HG03565 (cell line): ENCODE results near the gene CDH18.

ENCODE experiments used
- ATAC-seq: cut with Tn5 transposase; IDR thresholded peaks from one replicate; pipeline ENCODE4 v1.9.1; 2021; ENCODE audit warnings: mild to moderate bottlenecking, moderate library complexity; ENCODE audit not compliant: unreplicated experiment

CDH18 gene

DNA sequence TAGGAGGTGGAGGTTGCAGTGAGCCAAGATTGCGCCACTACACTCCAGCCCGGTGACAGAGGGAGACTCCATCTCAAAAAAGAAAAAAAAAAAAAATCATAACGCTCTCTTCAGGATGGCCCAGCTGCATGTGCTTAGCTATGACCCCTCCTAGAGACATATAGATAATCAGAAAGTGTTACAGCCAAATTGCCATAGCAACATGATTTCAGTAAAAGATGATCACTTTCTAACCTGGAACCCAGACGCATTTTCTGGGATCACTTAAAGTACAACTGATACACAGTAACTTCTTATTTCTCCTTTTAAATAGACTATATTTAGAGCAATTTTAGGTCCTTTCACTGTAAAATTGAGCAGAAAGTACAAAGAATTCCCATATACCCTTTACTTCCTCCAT lies 372.9 kb downstream of the CDH18 start:
- no peak for ATAC-seq

DNA sequence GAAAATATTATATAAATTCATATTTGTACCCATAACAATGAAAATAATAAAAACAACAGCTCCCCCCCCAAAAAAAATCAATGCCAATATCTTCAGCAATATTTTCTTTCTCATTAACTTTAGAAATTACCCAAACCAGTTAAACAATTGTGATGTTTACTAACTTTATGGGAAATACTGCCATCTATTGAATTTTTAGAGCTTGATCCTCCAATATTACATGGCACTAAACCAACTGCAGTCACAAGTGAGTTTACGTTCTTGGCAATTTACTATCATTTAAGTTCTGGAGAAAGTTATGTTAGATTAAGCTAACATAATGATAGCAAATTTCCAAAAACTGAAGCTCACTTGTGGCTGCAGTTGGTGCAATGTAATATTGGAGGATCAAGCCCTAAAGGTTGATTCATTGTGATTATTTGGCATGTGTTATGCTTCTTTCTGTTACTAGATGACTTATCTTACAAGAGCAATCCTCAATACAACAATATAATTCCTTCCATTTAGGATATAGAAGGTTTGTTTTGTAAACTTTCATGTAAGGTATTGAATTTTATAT lies 379.5 kb downstream of the CDH18 start:
- no peak for ATAC-seq

DNA sequence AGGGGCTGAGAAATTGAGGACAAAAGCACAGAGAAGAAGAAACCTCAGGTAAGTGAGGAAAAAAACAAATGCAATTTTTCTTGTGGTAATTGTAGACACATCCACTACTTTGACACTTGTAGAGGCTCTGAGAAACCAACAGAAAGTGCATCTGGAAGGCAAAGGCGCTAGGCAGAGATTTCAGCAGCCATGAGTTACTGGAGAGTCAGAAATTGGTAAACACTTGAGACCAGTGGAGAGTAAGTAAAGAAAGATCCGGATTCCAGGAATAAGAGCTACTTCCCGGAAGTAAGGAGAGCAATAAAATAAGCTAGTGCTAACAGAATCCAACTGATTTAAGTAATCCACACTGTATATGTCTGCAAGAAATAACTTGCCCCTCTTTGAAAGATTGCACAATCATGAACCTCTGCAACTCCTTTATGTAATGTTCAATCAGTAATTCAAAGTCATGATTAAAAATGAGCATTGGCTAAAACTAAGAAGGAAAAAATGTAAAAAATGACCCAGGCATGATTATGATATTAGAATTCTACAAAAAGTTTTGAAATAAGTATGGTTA lies 382.1 kb downstream of the CDH18 start:
- no peak for ATAC-seq

DNA sequence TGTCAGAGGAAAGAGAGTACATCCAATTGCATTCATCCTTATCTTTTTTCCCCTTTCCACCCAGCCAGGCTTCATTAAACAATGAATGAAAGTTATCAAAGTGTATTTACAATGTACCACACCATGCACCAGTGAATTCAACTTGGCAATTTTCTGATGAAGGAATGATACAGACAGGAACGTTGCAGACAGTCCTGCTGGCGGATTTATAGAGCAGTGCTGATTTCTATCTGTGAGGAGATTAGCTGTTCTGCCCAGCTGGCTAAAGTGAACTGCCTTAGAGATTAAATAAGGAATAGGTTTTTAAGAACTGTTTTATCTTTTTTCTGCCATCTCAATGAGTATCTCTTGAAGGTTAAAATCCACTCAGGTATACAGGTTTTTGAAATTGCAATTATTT lies 403.9 kb downstream of the CDH18 start:
- no peak for ATAC-seq

DNA sequence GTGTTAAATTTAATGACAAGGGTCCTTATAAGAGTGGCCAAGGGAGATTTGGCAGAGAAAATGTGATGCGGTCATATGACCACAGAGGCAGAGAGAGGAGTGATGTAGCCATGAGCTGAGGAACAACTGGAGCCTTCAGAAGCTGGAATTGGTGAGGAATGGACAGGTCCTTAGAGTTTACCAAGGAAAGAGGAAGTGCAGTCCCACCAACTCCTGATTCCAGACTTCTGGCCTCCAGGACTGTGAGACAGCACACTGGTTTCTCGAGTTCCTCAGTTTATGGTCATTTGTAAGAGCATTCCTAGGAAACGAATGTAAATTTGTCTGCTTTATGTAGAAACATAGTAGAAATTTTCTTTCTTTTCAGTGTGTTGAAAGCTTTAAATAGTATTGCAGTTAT lies 410.1 kb downstream of the CDH18 start:
- no peak for ATAC-seq

DNA sequence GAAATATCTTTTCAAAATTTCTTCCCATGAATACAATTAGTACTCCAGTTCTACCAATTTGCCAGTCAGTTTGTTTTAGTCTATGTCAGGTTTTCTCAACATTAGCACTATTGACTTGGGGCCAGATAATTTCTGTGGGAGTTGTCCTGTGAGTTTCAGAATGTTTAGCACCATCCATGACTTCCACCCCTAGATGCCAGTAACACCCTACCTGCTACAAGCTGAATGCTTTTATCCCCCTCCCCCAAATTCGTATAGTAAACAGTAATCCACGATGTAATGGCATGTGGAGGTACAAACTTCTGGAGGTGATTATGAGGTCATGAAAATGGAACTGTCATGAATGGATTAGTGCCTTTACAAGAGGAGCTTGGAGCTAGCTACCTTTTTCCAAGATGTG lies 420.0 kb downstream of the CDH18 start:
- no peak for ATAC-seq

DNA sequence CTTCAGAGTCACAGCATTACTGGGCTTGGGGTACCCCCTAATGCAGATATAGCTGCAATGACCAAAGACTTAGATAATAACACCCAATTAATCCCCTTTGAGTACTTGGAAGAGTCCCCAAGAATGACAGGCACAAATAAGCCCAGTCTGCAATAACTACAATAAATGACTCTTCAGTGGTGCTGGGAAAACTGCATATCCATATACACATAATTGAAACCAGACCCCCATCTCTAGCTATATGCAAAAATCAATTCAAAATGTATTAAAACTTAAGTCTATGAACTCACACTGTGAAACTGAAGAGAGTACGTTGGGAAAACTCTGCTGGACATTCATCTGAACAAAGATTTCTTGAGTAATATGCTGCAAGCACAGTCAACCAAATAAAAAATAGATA lies 422.5 kb downstream of the CDH18 start:
- no peak for ATAC-seq

DNA sequence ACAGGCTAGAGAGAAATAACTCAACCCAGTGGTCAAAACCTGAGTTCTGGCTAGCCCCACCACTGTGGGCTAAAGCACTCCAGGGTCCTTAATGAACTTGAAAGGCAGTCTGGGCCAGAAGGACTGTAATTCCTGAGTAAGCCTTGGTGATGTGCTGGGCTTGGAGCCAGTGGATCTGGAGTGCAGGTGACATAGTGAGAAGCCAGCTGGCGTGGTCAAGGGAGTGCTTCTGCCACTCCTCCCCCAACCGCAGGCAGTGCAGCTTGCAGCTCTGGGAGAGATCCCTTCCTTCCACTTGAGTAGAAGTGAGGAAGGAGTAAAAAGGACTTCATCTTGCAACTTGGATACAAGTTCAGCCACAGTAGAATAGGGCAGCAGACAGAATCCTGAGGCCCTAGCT lies 424.0 kb downstream of the CDH18 start:
- no peak for ATAC-seq

DNA sequence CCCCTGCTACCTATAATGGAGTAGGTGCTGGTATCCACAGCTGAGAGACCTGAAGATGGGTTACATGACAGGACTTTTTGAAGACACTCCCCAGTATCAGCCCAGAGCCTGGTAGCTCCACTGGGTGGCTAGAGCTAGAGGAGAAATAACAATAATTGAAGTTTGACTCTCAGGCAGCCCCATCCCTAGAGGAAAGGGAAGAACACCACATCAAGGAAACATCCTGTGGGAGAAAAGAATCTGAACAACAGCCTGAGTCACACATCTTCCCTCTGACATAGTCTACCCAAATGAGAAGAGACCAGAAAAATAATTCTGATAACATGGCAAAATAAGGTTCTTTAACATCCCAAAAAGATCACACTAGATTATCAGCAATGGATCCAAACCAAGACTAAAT lies 432.1 kb downstream of the CDH18 start:
- ATAC-seq, result no peak

DNA sequence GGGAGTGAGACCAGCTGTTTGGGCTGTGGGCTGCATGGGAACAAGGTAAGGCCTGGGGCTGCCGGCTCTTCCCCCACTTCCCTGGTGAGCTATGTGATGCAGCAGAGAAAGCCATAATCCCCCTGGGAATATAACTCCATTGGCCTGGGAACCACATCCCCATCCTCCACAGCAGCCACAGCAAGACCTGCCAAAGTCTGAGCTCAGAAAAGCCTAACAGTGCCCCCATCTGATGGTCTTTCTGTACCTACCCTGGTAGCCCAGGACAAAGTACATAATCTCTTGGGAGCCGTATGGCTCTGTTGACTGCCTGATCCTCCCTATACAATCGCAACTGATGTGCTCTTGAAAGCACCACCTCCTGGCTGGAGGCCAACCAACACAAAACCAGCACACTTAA lies 432.6 kb downstream of the CDH18 start:
- no peak for ATAC-seq

DNA sequence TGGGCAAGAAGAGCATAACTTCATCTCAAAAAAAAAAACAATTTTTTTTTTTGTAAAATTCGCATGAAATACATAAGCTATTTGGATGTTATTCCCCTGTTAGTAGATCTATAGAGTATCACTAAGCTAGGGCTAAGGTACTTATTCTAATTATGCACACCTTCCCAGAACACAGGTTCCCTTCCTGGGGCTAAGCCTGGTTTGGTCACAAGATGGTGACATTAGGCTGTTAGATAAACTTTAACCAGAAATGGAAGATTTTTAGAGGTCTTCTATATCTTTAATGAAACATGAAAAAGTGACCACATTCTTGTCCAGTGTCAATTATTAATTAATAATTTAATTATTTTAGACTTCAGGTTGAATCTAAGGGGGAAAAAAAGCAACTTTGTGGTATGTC lies 433.5 kb downstream of the CDH18 start:
- ATAC-seq, result no peak

DNA sequence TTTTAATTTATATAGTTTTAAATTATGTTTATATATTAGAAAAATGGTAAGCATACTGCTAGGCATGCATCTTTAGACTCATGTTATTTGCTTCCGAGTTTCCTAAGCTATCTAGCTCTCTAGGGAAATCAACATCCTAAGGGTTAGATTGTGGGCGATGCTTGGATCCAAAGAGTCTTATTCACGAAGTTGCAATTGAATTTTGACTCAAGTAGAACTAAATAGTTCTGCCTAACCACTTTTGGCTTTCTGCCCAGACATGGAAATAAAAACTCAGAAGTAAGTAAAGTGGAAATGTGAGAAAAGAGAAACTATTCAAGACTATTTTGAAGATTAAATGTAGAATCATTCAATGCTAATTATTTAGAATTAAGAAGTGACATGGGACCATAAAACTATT lies 440.4 kb downstream of the CDH18 start:
- no peak for ATAC-seq

DNA sequence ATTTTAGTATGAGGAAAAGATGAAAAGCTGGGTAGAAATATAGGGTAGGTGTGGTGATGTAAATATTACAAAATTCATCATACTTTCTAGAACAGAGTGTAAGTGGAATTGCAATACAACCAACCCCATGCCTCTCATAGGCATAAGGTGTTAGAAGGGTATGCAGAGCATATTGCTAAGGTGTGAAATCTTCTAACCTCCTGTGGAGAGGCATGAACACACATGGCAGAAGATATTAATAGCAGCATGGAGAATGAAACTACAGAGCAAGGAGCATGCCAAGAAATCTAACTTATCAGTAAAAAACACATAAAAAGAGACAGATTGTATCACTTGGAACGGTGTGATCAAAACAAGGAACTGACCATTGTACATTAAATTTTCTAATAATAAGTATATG lies 441.5 kb downstream of the CDH18 start:
- no peak for ATAC-seq

DNA sequence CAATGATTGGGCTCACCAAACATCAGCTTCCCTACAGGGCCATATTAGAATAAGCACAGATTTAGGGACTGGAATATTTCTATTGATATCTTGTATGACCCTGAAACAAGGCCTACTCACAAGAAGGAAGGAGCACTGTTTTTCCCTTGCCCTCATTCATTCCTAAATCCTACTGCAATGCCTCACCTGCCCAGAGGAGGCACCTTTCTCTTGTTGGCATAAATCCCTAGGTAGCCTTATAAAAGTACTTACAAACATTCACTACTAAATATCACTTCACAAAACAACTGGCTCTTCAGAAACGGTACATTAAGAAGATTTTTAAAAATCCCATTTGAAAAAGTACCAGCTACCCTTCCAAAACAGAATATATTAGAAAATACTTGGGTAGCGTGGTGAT lies 449.4 kb downstream of the CDH18 start:
- no peak for ATAC-seq

DNA sequence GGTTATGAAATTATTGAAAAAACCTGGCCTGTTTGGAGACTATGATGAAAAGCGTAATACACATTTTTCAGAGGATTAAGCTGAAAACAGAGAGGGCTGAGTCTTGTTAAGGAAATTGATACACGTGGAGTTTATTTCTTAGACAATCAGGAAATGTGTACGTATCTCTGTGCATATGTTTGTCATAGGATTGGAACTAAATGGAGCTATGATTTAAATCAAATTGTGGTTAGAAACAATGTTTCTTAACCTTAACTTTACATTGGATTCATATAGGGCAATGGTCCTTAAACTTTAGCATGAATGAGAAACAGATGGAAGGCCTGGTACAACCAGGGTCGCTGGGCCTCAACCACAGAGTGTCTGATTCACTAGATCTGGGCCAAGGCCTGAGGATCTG lies 451.6 kb downstream of the CDH18 start:
- no peak for ATAC-seq

DNA sequence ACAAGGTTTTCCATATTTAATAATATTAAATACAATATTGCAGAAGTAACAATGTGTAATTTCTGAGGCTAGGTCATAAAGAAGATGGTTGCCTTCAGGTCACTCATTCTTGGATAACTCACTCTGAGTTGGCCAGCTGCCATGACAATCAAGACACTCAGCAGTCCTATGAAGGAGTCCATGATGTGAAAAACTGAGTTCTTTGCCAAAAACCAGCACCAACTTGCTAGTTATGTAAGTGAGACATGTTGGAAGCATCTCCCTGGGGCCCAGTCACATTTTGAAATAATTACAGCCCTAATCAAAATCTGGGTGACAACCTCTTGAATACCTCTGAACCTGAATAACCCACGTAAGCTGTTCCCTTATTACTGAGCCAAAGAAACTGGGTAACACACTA lies 453.2 kb downstream of the CDH18 start:
- no peak for ATAC-seq

DNA sequence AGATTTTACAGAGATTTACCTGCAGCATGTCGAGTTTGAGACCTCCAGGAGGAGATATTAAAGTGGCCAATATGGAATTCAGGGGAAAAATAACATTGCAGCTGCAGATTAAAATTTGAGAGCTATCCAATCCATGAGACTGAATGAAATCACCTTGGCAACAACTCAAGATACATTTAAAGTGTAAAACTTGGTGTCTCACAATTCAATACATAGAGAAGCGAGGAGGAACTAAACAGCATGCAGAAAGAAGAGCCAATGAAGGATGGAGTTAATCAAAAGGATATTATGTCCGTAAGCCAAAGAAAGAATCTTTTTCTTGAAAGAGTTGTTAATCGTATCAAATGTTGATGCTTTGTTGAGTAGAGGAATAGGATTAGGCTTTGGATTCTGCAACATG lies 455.1 kb downstream of the CDH18 start:
- ATAC-seq, result no peak

DNA sequence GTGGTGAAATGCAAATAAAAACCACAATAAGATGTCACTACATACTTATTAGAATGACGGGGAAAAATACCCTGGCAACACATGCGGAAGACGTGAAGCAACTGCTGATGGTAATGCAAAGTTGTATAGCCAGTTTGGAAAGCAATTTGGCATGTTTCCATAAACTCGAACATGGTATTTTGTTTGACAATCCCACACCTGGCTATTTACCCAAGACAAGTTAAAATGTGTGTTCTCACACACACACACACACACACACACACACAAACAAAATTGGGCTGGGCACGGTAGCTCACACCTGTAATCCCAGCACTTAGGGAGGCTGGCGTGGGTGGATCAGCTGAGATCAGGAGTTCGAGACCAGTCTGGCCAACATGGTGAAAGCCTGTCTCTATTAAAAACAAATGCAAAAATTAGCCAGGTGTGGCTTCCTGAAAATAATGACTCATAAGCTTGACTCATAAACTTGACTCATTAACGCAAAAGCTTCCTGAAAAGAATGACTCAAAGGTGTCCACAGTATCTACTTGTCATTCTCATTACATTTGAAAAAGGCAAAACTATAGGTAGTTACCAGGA lies 456.5 kb downstream of the CDH18 start:
- no peak for ATAC-seq

DNA sequence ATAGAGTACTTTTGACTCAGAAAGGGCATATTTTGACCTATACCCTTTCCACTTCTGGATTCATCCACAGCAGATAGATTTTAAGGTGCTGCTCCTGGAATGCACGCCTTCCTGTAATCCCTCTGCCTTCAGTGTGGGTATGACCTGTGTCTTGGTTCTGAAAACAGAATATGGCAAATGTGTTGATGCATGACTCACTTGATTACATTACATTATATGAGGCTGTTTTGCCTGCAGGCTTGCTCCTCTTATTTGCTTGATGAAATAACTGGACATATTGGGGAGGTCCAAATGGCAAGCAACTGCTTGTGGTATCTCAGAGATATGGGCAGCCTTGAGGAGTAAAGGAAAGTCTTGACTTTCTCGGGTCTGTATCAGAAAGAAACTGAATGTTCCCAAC lies 468.6 kb downstream of the CDH18 start:
- no peak for ATAC-seq

DNA sequence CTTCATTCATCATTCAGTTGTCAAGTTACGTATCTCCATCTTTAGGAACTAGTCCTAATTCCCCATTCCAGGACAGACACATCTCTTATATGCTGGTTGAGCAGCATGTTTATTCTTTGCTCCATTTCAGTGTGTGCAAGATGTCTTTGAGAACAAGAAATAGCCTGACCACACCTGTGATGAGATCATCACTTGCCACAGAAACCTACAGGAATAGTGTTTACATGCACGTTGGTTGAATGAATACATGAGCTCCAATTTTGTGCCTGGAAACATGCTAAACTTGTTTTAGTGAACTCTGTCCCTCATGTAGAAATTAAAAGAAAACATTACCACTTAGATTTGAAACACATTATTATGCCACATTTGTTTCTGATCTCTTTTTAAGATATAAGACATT lies 489.1 kb downstream of the CDH18 start:
- no peak for ATAC-seq

DNA sequence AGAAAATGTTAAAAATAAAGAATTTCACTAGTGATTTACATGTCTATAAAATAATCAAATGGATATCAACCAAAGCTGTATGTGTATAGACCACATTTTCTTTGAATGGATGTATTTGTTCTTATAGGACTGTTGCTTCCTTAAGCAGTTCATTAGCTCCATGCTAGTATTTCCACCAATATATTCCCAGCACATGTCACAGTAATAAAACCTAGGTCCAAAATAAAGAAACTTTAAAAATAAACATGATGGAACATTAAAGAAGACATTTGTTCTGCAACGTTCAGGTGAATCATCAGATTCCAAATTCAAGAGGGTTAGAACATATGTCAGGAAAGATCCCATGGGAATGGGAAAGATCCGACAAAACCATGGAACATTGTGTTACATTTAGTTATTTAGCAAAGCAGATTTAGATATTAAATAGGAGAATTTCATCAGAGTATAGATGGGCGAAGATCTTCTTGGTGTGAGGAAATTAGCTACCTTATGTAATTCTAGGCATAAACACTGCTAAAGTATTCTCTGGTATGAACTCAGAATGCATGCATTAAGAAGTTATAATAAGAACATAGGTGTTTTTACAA lies 490.7 kb downstream of the CDH18 start:
- ATAC-seq, result no peak

DNA sequence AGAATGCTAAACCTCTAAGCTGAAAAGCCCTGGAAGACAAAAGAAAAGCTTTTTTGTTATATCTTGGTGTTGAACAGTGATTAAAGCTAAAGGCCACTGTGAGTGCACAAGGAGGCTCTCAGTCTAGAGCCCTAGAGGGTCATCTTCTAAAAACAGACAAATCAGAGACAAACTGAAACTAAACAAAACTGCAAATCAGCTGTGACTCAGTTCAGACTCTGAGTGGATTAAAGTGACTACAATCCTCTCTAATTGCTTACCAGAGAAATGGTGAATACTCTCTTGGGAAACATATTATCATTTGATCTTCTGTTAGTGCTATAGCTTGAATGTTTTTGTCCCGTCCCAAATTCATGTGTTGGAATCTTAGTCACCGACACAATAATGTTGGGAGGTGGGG lies 491.9 kb downstream of the CDH18 start:
- no peak for ATAC-seq

DNA sequence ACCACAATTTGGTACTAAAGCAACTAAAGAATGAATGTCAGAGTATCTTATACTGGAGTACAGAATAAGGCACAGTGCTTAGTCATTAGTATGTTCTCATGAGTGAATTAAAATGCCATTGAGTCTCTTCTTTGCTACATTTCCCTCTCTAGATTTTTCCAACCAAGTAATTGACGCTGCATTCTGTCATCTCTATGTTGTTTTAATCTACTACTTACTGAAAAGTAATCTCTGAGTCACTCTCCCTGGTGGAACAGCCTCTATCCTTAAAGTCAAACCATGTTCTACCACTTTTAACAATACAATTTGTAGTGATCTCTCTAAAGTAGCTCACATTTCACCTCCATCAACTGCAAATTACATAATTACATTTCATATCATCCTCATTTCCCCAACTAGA lies 495.1 kb downstream of the CDH18 start:
- no peak for ATAC-seq
